K562 (cell line): ENCODE data around the gene TSTD1. TPM values are rescaled to one million over a fixed set of nuclear protein-coding genes. Genes with fewer than 3 reads are reported as not detected.
A peak's percentile ranks its signal among the peaks of the same experiment; 100 is the strongest.

Experiments used
- ATAC-seq: fragments of 200-7000 bp; cut with Tn5 transposase; 3 replicates; pipeline ENCODE4 v1.9.1; 2020; ENCODE audit warnings: moderate library complexity
- BruUV-seq: library from RNA; stranded (reverse); fragments of 400-500 nt; replicated peaks from 2 replicates; lab custom pipeline; 2021; lab: Mats Ljungman, UMichigan
- CTCF ChIA-PET: fragments of 300-600 bp; formaldehyde crosslinking; extraction: SDS; loops from one replicate; lab custom pipeline; 2021; ENCODE audit warnings: low intra/inter-chr PET ratio; lab: Yijun Ruan, JAX
- POLR2A ChIA-PET: fragments of 300-600, 350-650 bp; sonication (Branson Sonifier 250); formaldehyde crosslinking; extraction: SDS; loops from one replicate; lab custom pipeline; 2021; ENCODE audit warnings: antibody characterized with exemption, inconsistent platforms; lab: Yijun Ruan, JAX
- DNase-seq, 4 experiments: peaks; one replicate each; pipeline versions ENCODE4 v3.0.0 to v3.0.0-alpha.2; 2011 to 2018; ENCODE audit warnings: low spot score in 3 of 4, mixed read lengths in 3 of 4; ENCODE audit errors: extremely low read depth in 1 of 4
- FAIRE-seq: peaks from 2 replicates; lab custom pipeline; 2011; peaks lifted over from hg19 to GRCh38; lab: Jason Lieb, UNC
- H2AFZ ChIP-seq: 2 replicates; pipeline ENCODE4 v1.6.0; 2011; ENCODE audit warnings: low read depth, low read length, control low read depth, inconsistent platforms
- H3K27ac ChIP-seq: fragments of 200-600 bp; 3 replicates; pipeline ENCODE4 v1.8.0; 2011; ENCODE audit warnings: low read depth, mild to moderate bottlenecking, control low read depth, inconsistent platforms, low read length, moderate library complexity, mixed read lengths; ENCODE audit errors: extremely low read depth
- H3K27me3 ChIP-seq, 2 experiments: fragments of 300-600 bp in 1 of 2; 2 replicates in 1 of 2; 3 replicates in 1 of 2; pipeline versions ENCODE4 v1.6.0 to v1.8.0; 2011; ENCODE audit warnings: inconsistent platforms in 2 of 2, low read length in 2 of 2, mild to moderate bottlenecking in 1 of 2, mixed read lengths in 1 of 2, moderate library complexity in 1 of 2; ENCODE audit not compliant: control insufficient read depth in 2 of 2, insufficient read depth in 2 of 2
- H3K36me3 ChIP-seq: fragments of 300-600 bp; 3 replicates; pipeline ENCODE4 v1.8.0; 2011; ENCODE audit warnings: mild to moderate bottlenecking, low read length, inconsistent platforms; ENCODE audit not compliant: control insufficient read depth, insufficient read depth
- H3K4me1 ChIP-seq, 2 experiments: fragments of 200-600 bp in 1 of 2; replicated peaks in 1 of 2; 2 replicates in 1 of 2; 3 replicates in 1 of 2; pipeline versions ENCODE4 v1.5.1 to v1.8.0; 2011; ENCODE audit warnings: inconsistent platforms in 2 of 2, low read length in 2 of 2, mild to moderate bottlenecking in 1 of 2, mixed read lengths in 1 of 2, moderate library complexity in 1 of 2; ENCODE audit not compliant: control insufficient read depth in 2 of 2, insufficient read depth in 2 of 2
- H3K4me2 ChIP-seq: 2 replicates; pipeline ENCODE4 v1.6.1; 2011; ENCODE audit warnings: low read length, control low read depth, inconsistent platforms, mixed read lengths; ENCODE audit not compliant: insufficient read depth
- H3K4me3 ChIP-seq: fragments of 200-600 bp; sonication (generic), shearing (Covaris generic); 2 replicates; pipeline ENCODE4 v1.5.1; 2016; ENCODE audit warnings: control low read depth, inconsistent platforms
- H3K79me2 ChIP-seq: fragments of 200-600 bp; 3 replicates; pipeline ENCODE4 v1.8.0; 2011; ENCODE audit warnings: low read length, inconsistent platforms; ENCODE audit not compliant: control insufficient read depth, insufficient read depth
- H3K9ac ChIP-seq, 2 experiments: 2 replicates each; pipeline versions ENCODE4 v1.6.0 to v1.6.1; 2011; ENCODE audit warnings: low read depth in 2 of 2, low read length in 2 of 2, control low read depth in 1 of 2, inconsistent platforms in 1 of 2, mild to moderate bottlenecking in 1 of 2, mixed read lengths in 1 of 2; ENCODE audit not compliant: insufficient read depth in 1 of 2
- H3K9me1 ChIP-seq: one replicate; pipeline ENCODE4 v1.6.0; 2011; ENCODE audit warnings: inconsistent platforms, mild to moderate bottlenecking, low read length, moderate library complexity; ENCODE audit not compliant: control insufficient read depth, insufficient read depth
- H3K9me3 ChIP-seq: replicated peaks from 2 replicates; pipeline ENCODE4 v1.5.1; 2011; ENCODE audit warnings: low read depth, low read length, inconsistent platforms; ENCODE audit not compliant: control insufficient read depth, insufficient read depth
- H4K20me1 ChIP-seq: replicated peaks from 2 replicates; pipeline ENCODE4 v1.6.1; 2011; ENCODE audit warnings: low read length, inconsistent platforms, mixed read lengths; ENCODE audit not compliant: control insufficient read depth, insufficient read depth
- ADNP ChIP-seq: fragments of 200-800 bp; sonication (Bioruptor generic); IDR thresholded peaks from 2 replicates; pipeline ENCODE4 v1.6.1; 2016; ENCODE audit warnings: missing genetic modification characterization, missing compliant biosample characterization
- BCOR ChIP-seq: fragments of 450-650 bp; IDR thresholded peaks from 2 replicates; pipeline ENCODE4 v1.6.1; 2016
- KDM1A ChIP-seq, 2 experiments: fragments of 450-650 bp; IDR thresholded peaks; 2 replicates each; pipeline ENCODE4 v1.6.1; 2016; ENCODE audit warnings: mild to moderate bottlenecking in 2 of 2
- NFE2 ChIP-seq: IDR thresholded peaks from 2 replicates; pipeline ENCODE4 v1.6.1; 2014; ENCODE audit warnings: antibody characterized with exemption, low read depth
- RBM25 ChIP-seq: fragments of 200-400 bp; formaldehyde crosslinking; IDR thresholded peaks from 2 replicates; pipeline ENCODE4 v1.6.1; 2018; ENCODE audit warnings: low read length, low read depth, moderate library complexity; ENCODE audit not compliant: severe bottlenecking
- SMARCA5 ChIP-seq: fragments of 450-650 bp; IDR thresholded peaks from 2 replicates; pipeline ENCODE4 v1.6.1; 2016
- TAF1 ChIP-seq: IDR thresholded peaks from 2 replicates; pipeline ENCODE4 v1.6.1; 2011; ENCODE audit warnings: mild to moderate bottlenecking, low read length, moderate library complexity; ENCODE audit not compliant: insufficient read depth, control insufficient read depth, severe bottlenecking; ENCODE audit errors: extremely low read depth
- WGBS: fragments of 100-300 bp; shearing (Covaris generic); methylation state at CpG from one replicate; pipeline ENCODE4 v1.1.6; 2016; ENCODE audit warnings: low coverage, mixed read lengths; ENCODE audit not compliant: insufficient coverage; ENCODE audit errors: missing lambda C conversion rate; 5-methylcytosine and 5-hydroxymethylcytosine counted together
- in situ Hi-C: fragments of 300-500 bp; cut with MboI; formaldehyde crosslinking; loops from 4 replicates; pipeline ENCODE4 v1.15.0; 2018; ENCODE audit warnings: inconsistent platforms, mixed read lengths
- intact Hi-C: fragments of 100-400 bp; cut with micrococcal nuclease; formaldehyde crosslinking; loops from 2 replicates; pipeline ENCODE4 v1.14.2; 2022
- polyA plus RNA-seq, 8 experiments: library from polyadenylated mRNA; depleted of rRNA in 4 of 8; stranded (reverse) in 5 of 8; unstranded in 3 of 8; fragments of >200 nt; fragmentation: Nextera tagmentation in 2 of 8; fragmentation: Illumina TruSeq in 1 of 8; extraction: Ambion mirVana in 2 of 8; extraction: Trizol in 1 of 8; gene quantifications; 2 replicates each; pipeline versions ENCODE4 v1.2.1 to v1.2.3, GENCODE V29; 2011 to 2014; ENCODE audit warnings: inconsistent platforms in 1 of 8, missing spikeins in 1 of 8
- total RNA-seq, 7 experiments: library from RNA; depleted of rRNA in 6 of 7; stranded (reverse); fragments of >200 nt in 6 of 7; fragmentation: Illumina TruSeq in 2 of 7; extraction: Trizol in 2 of 7; gene quantifications; 2 replicates each; pipeline versions ENCODE4 v1.2.1 to v1.2.3, GENCODE V29; 2011 to 2021; ENCODE audit warnings: low replicate concordance in 1 of 7

Gene TSTD1
- total and polyA plus RNA-seq, 9 of the 15 experiments (the other 6 are each of a cell fraction or from before 2014, with no cell fraction given), result 0.23 to 0.53 TPM; not detected in 7

DNA sequence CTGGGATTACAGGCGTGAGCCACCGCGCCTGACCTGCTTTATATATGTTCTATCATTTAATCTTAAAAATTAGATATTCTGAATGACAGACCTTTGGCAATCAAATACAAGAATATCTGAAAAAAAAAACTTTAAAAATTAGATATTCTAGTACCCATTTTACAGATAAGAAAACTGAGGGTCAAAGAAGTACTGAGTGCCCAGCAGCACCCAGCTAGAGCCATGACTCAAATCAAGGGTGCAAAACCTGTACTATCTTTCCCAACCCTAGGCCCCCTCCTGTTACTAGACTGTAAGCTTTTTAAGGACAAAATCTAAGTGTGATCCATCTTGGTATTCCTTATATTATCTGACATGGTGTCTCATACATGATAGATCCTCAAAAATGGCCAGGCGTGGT, 22.7 kb upstream of the TSTD1 start:
- no peak overlapping the region for H3K9ac ChIP-seq
- H3K27me3 ChIP-seq, result no peaks in the 10 kb centered on the region; a peak in 1 of 5 replicates
- no peak overlapping the region for H3K4me3 ChIP-seq
- H4K20me1 ChIP-seq, result no peaks in the 10 kb centered on the region
- intact Hi-C loops, result no loop called here
- FAIRE-seq (no peak), DNase-seq (no peak), ATAC-seq (no peak)
- no peaks in the 10 kb centered on the region for H3K9me3 ChIP-seq
- H3K27ac ChIP-seq, result no peak overlapping the region
- H3K79me2 ChIP-seq, result no peaks in the 10 kb centered on the region
- WGBS, result 62% methylated on average over 4 of the region's 4 CpGs
- TF ChIP-seq KDM1A (IDR thresholded peaks at IDR 0.05) (peak; percentile 49 to 68; a peak in 3 of 4 replicates), SMARCA5 (peak; percentile 37; the same call in 1 of the 2 replicates), TAF1 (no peak), NFE2 (no peak), RBM25 (peak; percentile 97), BCOR (peak; percentile 78), ADNP (tag) (peak; percentile 71)
- no peaks in the 10 kb centered on the region for H3K9me1 ChIP-seq
- H3K4me2 ChIP-seq, result no peak overlapping the region
- no peaks in the 10 kb centered on the region for H3K36me3 ChIP-seq
- ChIA-PET CTCF (no interaction called here), POLR2A (interaction anchor here (0.6 to 0.9 kb wide), 3 partner anchors 10 to 69 kb away, joined by 3 to 4 read pairs (median 3); no protein-coding TSS in a partner anchor)
- peaks cover 0 to 3% of the 10 kb centered on the region in 2 experiments; a peak in 2 of 5 replicates for H3K4me1 ChIP-seq
- BruUV-seq, result no TSS peak
- no peak overlapping the region for H2AFZ ChIP-seq
- in situ Hi-C loops, result no loop called here
